Transverse colon (tissue), 4 donors: ENCODE results near the gene BIRC7. TPM values are rescaled to one million over a fixed set of nuclear protein-coding genes. Genes with fewer than 3 reads are reported as not detected.

Experiments
- DNase-seq: peaks from one replicate; pipeline ENCODE4 v3.0.0-alpha.2; 2019
- H3K27ac ChIP-seq, 4 donors: fragments of 200-600 bp; sonication (generic); 2 replicates each; pipeline ENCODE4 v1.5.1; 2016 to 2018; ENCODE audit warnings: inconsistent platforms in 4 of 4
- H3K27me3 ChIP-seq: fragments of 200-600 bp; sonication (generic); 2 replicates; pipeline ENCODE4 v1.5.1; 2017; ENCODE audit warnings: inconsistent platforms
- H3K36me3 ChIP-seq, 4 donors: fragments of 200-600 bp; sonication (generic); 2 replicates each; pipeline ENCODE4 v1.5.1; 2017 to 2019; ENCODE audit warnings: inconsistent platforms in 4 of 4
- H3K4me1 ChIP-seq, 4 donors: fragments of 200-600 bp; sonication (generic); 2 replicates each; pipeline ENCODE4 v1.5.1; 2017 to 2020; ENCODE audit warnings: inconsistent platforms in 4 of 4
- H3K4me3 ChIP-seq, 4 donors: fragments of 200-600 bp; sonication (generic); 1 replicate in 1 of 4; 2 replicates in 3 of 4; pipeline versions ENCODE4 v1.5.1 to v1.6.1; 2017 to 2019; ENCODE audit warnings: inconsistent platforms in 4 of 4
- H3K9me3 ChIP-seq, 2 donors: fragments of 200-600 bp; sonication (generic); 2 replicates each; pipeline ENCODE4 v1.5.1; 2017 to 2019; ENCODE audit warnings: inconsistent platforms in 2 of 2
- EP300 ChIP-seq: sonication (generic); formaldehyde crosslinking; IDR thresholded peaks from one replicate; pipeline ENCODE4 v1.6.1; 2017; ENCODE audit warnings: antibody characterized with exemption, low read depth
- POLR2A ChIP-seq: fragments of 450-650 bp; IDR thresholded peaks from one replicate; pipeline ENCODE4 v1.6.1; 2016; ENCODE audit warnings: antibody characterized with exemption, mild to moderate bottlenecking, moderate library complexity
- POLR2AphosphoS5 ChIP-seq, 3 donors: sonication (generic); formaldehyde crosslinking; IDR thresholded peaks; one replicate each; pipeline ENCODE4 v1.6.1; 2016; ENCODE audit warnings: antibody characterized with exemption in 3 of 3
- WGBS, 2 donors: methylation state at CpG; one replicate each; pipeline ENCODE4 v1.1.5; 2018; ENCODE audit warnings: low coverage in 1 of 2; 5-methylcytosine and 5-hydroxymethylcytosine counted together
- in situ Hi-C, 4 donors: fragments of 200-750 bp; cut with MboI; loops; one replicate each; pipeline versions ENCODE4 v1.15.0 to v1.15.1; 2017; ENCODE audit warnings: low sequenced_read_pairs in 3 of 4, low pct_ligation_motif_present in 1 of 4, low pct_unique_long_range_greater_than_20kb in 1 of 4
- intact Hi-C: fragments of 100-400 bp; cut with DNase I; formaldehyde crosslinking; loops from one replicate; pipeline ENCODE4 v1.15.1; 2023; ENCODE audit warnings: low total_unique reads
- total RNA-seq, 4 donors: library from RNA; depleted of rRNA; stranded (reverse); fragments of >200 nt; gene quantifications; one replicate each; pipeline ENCODE4 v1.1.0, GENCODE V29; 2016
- TF ChIP-seq, protein P1 (sequence below), 5 experiments: fragments of 200-600 bp in 3 of 5; fragments of 450-650 bp in 2 of 5; sonication (generic) in 3 of 5; IDR thresholded peaks; 1 replicate in 2 of 5; 2 replicates in 3 of 5; pipeline ENCODE4 v1.5.1; 2016 to 2017; ENCODE audit warnings: antibody characterized with exemption in 5 of 5, inconsistent platforms in 3 of 5, mild to moderate bottlenecking in 2 of 5, moderate library complexity in 1 of 5

The BIRC7 gene
- total RNA-seq, 4 donors from 2014 or later, result 1.6 to 12.7 TPM; not detected in 2

- Histone ChIP-seq H3K27me3 (no peaks in the 10 kb centered on the region), H3K36me3 (peaks cover 0 to 5% (median 1%) of the 10 kb centered on the region in 4 donors), H3K9me3 (no peaks in the 10 kb centered on the region), H3K27ac (no peak overlapping the region), H3K4me1 (peaks cover 0 to 5% (median 0%) of the 10 kb centered on the region in 4 donors), H3K4me3 (no peak overlapping the region)
- in situ Hi-C loops (no loop called here), intact Hi-C loops (no loop called here)
- TF ChIP-seq POLR2A, result no peak
- TF ChIP-seq, protein P1, sequence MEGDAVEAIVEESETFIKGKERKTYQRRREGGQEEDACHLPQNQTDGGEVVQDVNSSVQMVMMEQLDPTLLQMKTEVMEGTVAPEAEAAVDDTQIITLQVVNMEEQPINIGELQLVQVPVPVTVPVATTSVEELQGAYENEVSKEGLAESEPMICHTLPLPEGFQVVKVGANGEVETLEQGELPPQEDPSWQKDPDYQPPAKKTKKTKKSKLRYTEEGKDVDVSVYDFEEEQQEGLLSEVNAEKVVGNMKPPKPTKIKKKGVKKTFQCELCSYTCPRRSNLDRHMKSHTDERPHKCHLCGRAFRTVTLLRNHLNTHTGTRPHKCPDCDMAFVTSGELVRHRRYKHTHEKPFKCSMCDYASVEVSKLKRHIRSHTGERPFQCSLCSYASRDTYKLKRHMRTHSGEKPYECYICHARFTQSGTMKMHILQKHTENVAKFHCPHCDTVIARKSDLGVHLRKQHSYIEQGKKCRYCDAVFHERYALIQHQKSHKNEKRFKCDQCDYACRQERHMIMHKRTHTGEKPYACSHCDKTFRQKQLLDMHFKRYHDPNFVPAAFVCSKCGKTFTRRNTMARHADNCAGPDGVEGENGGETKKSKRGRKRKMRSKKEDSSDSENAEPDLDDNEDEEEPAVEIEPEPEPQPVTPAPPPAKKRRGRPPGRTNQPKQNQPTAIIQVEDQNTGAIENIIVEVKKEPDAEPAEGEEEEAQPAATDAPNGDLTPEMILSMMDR (IDR thresholded peaks at IDR 0.05), result no peak
- no peak for TF ChIP-seq EP300
- no peak for TF ChIP-seq POLR2AphosphoS5 (IDR thresholded peaks at IDR 0.05)
- 17 to 81% methylated on average over 2 to 20 of the region's 23 CpGs for WGBS, 2 donors
- no peak for DNase-seq
Measured at GRCh38 chr20:63286781-63287696, 51.3 kb downstream of the BIRC7 start.

GRCh38 chr20:63287697-63288580 lies 52.2 kb downstream of the BIRC7 start:
- Histone ChIP-seq H3K4me3 (no peak overlapping the region), H3K4me1 (peaks cover 0 to 5% (median 0%) of the 10 kb centered on the region in 4 donors), H3K27ac (no peak overlapping the region), H3K9me3 (no peaks in the 10 kb centered on the region), H3K36me3 (peaks cover 0 to 4% (median 1%) of the 10 kb centered on the region in 4 donors), H3K27me3 (peaks cover 6% of the 10 kb centered on the region)
- WGBS, 2 donors, result 93 to 98% methylated on average over 10 to 49 of the region's 55 CpGs
- no peak for DNase-seq
- TF ChIP-seq POLR2AphosphoS5 (IDR thresholded peaks at IDR 0.05), result no peak
- TF ChIP-seq POLR2A, result no peak
- TF ChIP-seq, protein P1 (IDR thresholded peaks at IDR 0.05), result no peak
- TF ChIP-seq EP300, result no peak
- in situ Hi-C loops, result no loop called here
- intact Hi-C loops, result no loop called here

GRCh38 chr20:63288581-63289251 lies 53.0 kb downstream of the BIRC7 start:
- intact Hi-C loops (no loop called here), in situ Hi-C loops (no loop called here)
- peaks cover 0 to 5% (median 0%) of the 10 kb centered on the region in 4 donors for H3K4me1 ChIP-seq
- TF ChIP-seq EP300 (no peak), POLR2AphosphoS5 (IDR thresholded peaks at IDR 0.05) (no peak), POLR2A (no peak)
- TF ChIP-seq, protein P1 (IDR thresholded peaks at IDR 0.05), result no peak
- peaks cover 0 to 3% (median 0%) of the 10 kb centered on the region in 4 donors for H3K36me3 ChIP-seq
- H3K4me3 ChIP-seq, result no peak overlapping the region
- H3K27me3 ChIP-seq, result peaks cover 12% of the 10 kb centered on the region
- no peak for DNase-seq
- H3K27ac ChIP-seq, result no peak overlapping the region
- 85% methylated on average over 28 of the region's 28 CpGs; no CpG with 5 or more reads in 1 of the 2 donors for WGBS, 2 donors
- H3K9me3 ChIP-seq, result no peaks in the 10 kb centered on the region
